Neural progenitor cell (in vitro differentiated cells): Measurements from ENCODE around the gene C1QTNF2.

Experiments used
- EZH2 ChIP-seq: fragments of 200-600 bp; sonication (generic); IDR thresholded peaks from 2 replicates; pipeline ENCODE4 v1.6.1; 2017; ENCODE audit warnings: antibody characterized with exemption, mild to moderate bottlenecking, moderate library complexity
- EZH2phosphoT487 ChIP-seq: fragments of 200-600 bp; sonication (generic); IDR thresholded peaks from 2 replicates; pipeline ENCODE4 v1.6.1; 2017; ENCODE audit warnings: antibody characterized with exemption
- TF ChIP-seq, protein P1 (sequence below): fragments of 200-600 bp; sonication (generic); IDR thresholded peaks from 2 replicates; pipeline ENCODE4 v1.5.1; 2017; ENCODE audit warnings: antibody characterized with exemption, mild to moderate bottlenecking

DNA sequence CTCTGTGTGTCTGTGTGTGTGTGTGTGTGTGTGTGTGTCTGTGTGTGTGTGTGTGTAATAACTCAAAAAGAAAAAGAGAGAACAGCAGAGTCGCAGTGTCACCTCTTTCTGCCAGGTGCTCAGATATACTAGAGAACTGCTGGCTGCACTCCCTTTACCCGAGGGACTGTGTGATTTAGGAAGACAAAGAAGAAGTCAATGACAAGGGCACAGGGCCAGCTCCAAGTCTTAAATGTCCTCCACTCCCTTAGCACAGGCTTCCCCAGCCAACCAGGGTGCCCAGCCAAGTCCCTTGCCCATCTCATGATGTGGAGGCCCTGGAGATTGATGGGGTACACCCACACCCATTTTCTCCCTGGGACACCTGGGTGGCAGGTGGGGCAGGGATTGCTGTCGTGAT is 66.7 kb downstream of the C1QTNF2 start:
- TF ChIP-seq, protein P1, sequence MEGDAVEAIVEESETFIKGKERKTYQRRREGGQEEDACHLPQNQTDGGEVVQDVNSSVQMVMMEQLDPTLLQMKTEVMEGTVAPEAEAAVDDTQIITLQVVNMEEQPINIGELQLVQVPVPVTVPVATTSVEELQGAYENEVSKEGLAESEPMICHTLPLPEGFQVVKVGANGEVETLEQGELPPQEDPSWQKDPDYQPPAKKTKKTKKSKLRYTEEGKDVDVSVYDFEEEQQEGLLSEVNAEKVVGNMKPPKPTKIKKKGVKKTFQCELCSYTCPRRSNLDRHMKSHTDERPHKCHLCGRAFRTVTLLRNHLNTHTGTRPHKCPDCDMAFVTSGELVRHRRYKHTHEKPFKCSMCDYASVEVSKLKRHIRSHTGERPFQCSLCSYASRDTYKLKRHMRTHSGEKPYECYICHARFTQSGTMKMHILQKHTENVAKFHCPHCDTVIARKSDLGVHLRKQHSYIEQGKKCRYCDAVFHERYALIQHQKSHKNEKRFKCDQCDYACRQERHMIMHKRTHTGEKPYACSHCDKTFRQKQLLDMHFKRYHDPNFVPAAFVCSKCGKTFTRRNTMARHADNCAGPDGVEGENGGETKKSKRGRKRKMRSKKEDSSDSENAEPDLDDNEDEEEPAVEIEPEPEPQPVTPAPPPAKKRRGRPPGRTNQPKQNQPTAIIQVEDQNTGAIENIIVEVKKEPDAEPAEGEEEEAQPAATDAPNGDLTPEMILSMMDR = no peak
- no peak for TF ChIP-seq EZH2
- TF ChIP-seq EZH2phosphoT487 = no peak
